ENCODE results near the gene USH1C.

USH1C gene

GRCh38 chr11:17460406-17460805, 83.8 kb downstream of the USH1C start:
- DNase-seq = no peak

GRCh38 chr11:17459236-17459896, 84.8 kb downstream of the USH1C start:
- DNase-seq = peak; percentile 43

- DNase-seq = no peak
These were observed 85.9 kb downstream of the USH1C start for GRCh38 chr11:17458268-17458667.

DNA sequence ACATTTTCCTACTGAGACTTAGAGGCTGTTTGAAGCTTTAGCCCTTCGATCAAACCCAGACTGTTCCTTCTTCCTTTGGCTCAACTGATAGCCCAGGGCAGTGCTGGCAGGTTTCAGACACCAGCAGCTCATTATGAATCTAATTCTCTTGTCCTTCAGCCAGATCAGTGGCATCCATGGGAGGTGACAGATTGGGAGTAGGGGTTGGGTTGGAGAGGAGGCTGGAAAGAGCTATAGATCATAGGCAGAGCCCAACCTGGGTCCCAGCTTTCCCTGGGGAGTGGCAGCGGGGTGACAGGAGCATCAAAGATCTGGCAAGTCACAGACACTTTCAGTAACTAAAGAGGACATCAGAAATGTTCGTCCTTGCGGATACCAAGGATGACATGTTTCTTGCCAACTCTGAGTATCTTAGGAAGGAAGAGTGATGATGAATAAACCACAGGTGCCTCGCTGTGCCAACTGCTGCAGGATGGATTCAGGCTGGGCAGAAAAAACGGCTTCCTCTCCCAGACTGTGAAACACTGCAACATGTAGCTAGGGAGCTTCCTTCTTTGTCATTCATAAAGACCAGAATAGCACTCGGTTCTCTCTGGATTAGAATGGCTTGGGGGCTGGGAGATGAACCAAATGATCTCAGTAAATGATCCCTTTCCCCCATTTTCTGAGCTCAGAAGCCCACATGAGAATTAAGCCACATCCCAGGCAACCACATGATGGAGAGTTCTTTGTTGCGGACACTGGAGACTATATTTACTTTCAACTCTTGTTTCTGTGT, 86.6 kb downstream of the USH1C start:
- DNase-seq = no peak

GRCh38 chr11:17452668-17453067, 91.5 kb downstream of the USH1C start:
- no peak for DNase-seq

- no peak for DNase-seq
These were observed 95.1 kb downstream of the USH1C start for GRCh38 chr11:17449158-17449557.

DNA sequence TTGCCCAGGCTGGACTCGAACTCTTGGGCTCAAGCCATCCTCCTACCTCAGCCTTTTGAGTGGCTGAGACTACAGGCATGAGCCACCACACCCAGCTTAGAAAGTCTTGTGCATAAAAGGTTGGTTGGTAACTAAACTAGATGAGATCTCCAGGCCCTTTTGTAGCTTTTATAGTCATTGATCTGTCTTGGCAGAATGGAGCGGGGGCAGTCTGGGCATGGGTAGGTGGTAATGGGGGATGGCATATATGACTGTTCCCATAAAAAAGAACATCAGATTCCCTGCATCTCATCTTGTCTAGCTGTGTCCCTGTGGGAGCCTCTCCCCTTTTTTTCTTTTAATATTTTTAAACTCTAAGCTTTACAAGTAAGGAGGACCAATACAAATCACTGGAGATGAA, 97.7 kb downstream of the USH1C start:
- DNase-seq = no peak

- no peak for DNase-seq
These were observed 98.9 kb downstream of the USH1C start for GRCh38 chr11:17445240-17445795.

DNA sequence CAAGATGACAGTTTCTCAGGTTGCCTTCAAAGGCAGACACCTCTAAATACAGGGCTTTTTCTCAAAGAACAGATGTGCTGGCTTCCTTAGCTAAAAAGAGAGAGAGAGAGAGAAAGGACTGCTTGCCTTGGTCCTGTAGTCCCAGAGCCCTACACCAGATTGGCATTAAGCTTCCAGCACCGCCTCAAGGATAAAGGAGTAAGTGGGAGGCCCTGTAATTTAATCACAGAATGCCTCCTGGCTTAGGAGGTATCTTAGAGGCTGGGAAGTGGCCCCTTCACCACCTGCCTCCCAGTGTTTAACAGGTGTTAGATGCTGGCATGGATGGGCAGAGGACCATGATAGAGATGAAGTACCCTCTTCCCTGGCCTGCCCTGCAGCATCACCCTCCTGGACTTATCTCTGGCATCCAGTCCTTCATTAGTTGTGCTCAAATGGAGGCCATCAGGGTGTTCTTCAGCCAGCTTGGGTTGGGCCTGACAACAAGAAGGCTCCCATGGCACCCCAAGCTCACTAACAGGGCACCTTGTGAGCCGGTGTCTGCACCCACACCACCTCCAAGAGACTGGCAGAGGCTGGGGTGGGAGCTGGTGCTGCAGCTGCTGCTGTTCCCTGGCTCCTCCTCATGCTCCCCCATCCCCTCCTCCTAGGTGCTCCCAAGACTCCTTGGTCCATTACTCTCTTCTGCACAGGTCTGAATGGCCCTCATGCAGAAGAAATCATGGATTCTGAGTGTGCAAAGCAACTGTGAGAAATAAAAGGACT, 100.1 kb downstream of the USH1C start:
- no peak for DNase-seq
